Osteoblast (primary cell): ENCODE results near the gene MOGAT3. TPM values are rescaled to one million over a fixed set of nuclear protein-coding genes. Genes with fewer than 3 reads are reported as not detected.

ENCODE experiments used
- DNase-seq: peaks from one replicate; pipeline ENCODE4 v3.0.0; 2011; ENCODE audit warnings: low spot score, mixed read lengths; ENCODE audit not compliant: insufficient read length; ENCODE audit errors: missing footprints
- H2AFZ ChIP-seq: 2 replicates; pipeline ENCODE4 v1.6.0; 2011; ENCODE audit warnings: mild to moderate bottlenecking, low read length
- H3K27ac ChIP-seq: 2 replicates; pipeline ENCODE4 v1.5.1; 2011; ENCODE audit warnings: mild to moderate bottlenecking, low read depth, low read length, moderate library complexity
- H3K27me3 ChIP-seq: 2 replicates; pipeline ENCODE4 v1.6.0; 2012; ENCODE audit warnings: mild to moderate bottlenecking, control low read depth, inconsistent platforms, low read length, moderate library complexity; ENCODE audit not compliant: insufficient read depth
- H3K36me3 ChIP-seq: 2 replicates; pipeline ENCODE4 v1.5.1; 2011; ENCODE audit warnings: mild to moderate bottlenecking, low read length, control low read depth, moderate library complexity; ENCODE audit not compliant: insufficient read depth
- H3K4me1 ChIP-seq: 2 replicates; pipeline ENCODE4 v1.5.1; 2011; ENCODE audit warnings: mild to moderate bottlenecking, low read length, control low read depth, moderate library complexity; ENCODE audit not compliant: insufficient read depth
- H3K4me2 ChIP-seq: 2 replicates; pipeline ENCODE4 v1.6.0; 2011; ENCODE audit warnings: mild to moderate bottlenecking, low read length; ENCODE audit not compliant: insufficient read depth
- H3K4me3 ChIP-seq: fragments of 200-600 bp; sonication (generic); 3 replicates; pipeline ENCODE4 v1.5.1; 2012; ENCODE audit warnings: mild to moderate bottlenecking, low read length, inconsistent platforms; ENCODE audit not compliant: insufficient read depth
- H3K79me2 ChIP-seq: 2 replicates; pipeline ENCODE4 v1.6.0; 2012; ENCODE audit warnings: mild to moderate bottlenecking, low read length, control low read depth, inconsistent platforms; ENCODE audit not compliant: insufficient read depth
- H3K9me3 ChIP-seq: 2 replicates; pipeline ENCODE4 v1.5.1; 2011; ENCODE audit warnings: low read depth, low read length, control low read depth
- H4K20me1 ChIP-seq: 2 replicates; pipeline ENCODE4 v1.6.0; 2012; ENCODE audit warnings: mild to moderate bottlenecking, low read length, control low read depth; ENCODE audit not compliant: insufficient read depth
- CTCF ChIP-seq: IDR thresholded peaks from 2 replicates; pipeline ENCODE4 v1.5.1; 2011; ENCODE audit warnings: mild to moderate bottlenecking, low read depth, low read length, moderate library complexity; ENCODE audit errors: extremely low read depth
- total RNA-seq: library from RNA; depleted of rRNA; stranded (reverse); fragments of >200 nt; gene quantifications from 2 replicates; pipeline ENCODE4 v1.2.3, GENCODE V29; 2012

Gene MOGAT3
- total RNA-seq, 1 donor = not detected

GRCh38 chr7:101159696-101160674, 40.9 kb downstream of the MOGAT3 start:
- no peak for TF ChIP-seq CTCF
- peak; percentile 97 for DNase-seq
- Histone ChIP-seq H4K20me1 (peaks cover 43% of the 10 kb centered on the region), H3K4me1 (peaks cover 20% of the 10 kb centered on the region), H3K79me2 (peaks cover 20% of the 10 kb centered on the region), H3K4me3 (no peak overlapping the region), H3K36me3 (peaks cover 36% of the 10 kb centered on the region), H2AFZ (no peak overlapping the region), H3K27me3 (peaks cover 17% of the 10 kb centered on the region), H3K27ac (no peak overlapping the region), H3K9me3 (no peaks in the 10 kb centered on the region), H3K4me2 (no peak overlapping the region)

DNA sequence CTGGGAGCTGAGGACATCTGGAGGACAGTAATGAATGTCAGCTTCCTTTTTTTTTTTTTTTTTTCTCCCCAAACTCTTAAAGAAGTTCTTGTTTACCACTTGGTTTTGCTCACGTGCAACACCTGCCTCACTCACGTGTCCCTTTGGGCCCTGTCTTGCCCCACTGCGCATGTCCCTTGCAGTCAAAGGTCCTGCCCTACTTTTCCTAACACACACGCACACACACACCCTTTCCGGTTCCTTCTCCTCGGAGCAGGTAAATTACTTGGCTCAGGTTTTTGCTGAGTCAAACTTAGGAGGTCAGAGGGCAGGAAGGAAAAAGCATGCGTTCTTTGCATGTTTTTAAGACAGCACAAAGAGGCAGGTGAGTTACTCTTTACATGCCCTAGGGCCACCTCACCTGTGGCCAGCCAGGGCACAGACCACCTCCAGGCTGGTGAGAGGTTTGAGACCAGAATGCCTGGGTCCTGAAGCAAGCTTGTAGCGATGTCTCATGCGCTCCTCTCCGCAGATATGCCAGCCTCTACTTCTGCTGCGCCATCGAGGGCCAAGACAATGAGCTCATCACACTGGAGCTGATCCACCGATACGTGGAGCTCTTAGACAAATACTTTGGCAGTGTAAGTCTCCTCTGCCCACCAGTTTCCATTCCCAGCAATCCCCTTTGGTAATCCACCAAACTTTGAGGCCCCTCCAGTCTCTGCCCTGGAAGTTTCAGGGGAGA, 43.8 kb downstream of the MOGAT3 start:
- no peaks in the 10 kb centered on the region for H3K9me3 ChIP-seq
- H3K27ac ChIP-seq = no peak overlapping the region
- no peak overlapping the region for H2AFZ ChIP-seq
- peak; percentile 49 for DNase-seq
- no peak overlapping the region for H3K4me2 ChIP-seq
- no peak for TF ChIP-seq CTCF
- H3K4me1 ChIP-seq = peaks cover 20% of the 10 kb centered on the region
- H4K20me1 ChIP-seq = peaks cover 24% of the 10 kb centered on the region
- H3K4me3 ChIP-seq = no peak overlapping the region
- peaks cover 27% of the 10 kb centered on the region for H3K79me2 ChIP-seq
- peaks cover 3% of the 10 kb centered on the region for H3K27me3 ChIP-seq
- peaks cover 32% of the 10 kb centered on the region for H3K36me3 ChIP-seq

- Histone ChIP-seq H3K36me3 (peaks cover 26% of the 10 kb centered on the region), H3K4me2 (no peak overlapping the region), H3K27me3 (peaks cover 3% of the 10 kb centered on the region), H2AFZ (no peak overlapping the region), H3K79me2 (peaks cover 27% of the 10 kb centered on the region), H3K4me3 (no peak overlapping the region), H3K27ac (no peak overlapping the region), H4K20me1 (peaks cover 20% of the 10 kb centered on the region), H3K4me1 (peaks cover 20% of the 10 kb centered on the region), H3K9me3 (no peaks in the 10 kb centered on the region)
- peak; percentile 35 for DNase-seq
- TF ChIP-seq CTCF = peak; percentile 28
Measured at GRCh38 chr7:101156277-101156676, 44.6 kb downstream of the MOGAT3 start.

DNA sequence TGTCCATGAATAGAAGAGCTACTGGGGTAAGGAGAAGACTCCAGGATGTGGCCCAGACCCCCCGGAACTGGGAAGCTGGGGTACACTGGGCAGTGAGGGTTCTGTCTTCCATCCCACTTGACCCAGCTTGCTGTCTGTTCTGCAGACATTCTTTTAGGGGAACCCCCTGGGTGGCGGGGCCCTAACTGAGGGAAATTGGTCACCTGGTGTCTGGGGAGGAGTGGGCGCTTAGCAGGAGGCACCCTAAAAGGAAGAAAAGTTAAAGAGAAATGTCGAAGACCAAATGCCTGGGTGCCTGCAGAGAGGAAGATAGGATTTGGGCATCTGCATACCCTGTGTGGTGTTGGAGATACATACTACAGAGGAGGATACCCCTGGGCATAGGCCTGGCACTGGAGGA, 45.5 kb downstream of the MOGAT3 start:
- Histone ChIP-seq H3K4me1 (peaks cover 20% of the 10 kb centered on the region), H2AFZ (peak overlapping the region; percentile 59), H3K4me3 (peak overlapping the region; percentile 88), H4K20me1 (peaks cover 13% of the 10 kb centered on the region), H3K27ac (peak overlapping the region; percentile 19), H3K79me2 (peaks cover 27% of the 10 kb centered on the region), H3K36me3 (peaks cover 26% of the 10 kb centered on the region), H3K4me2 (peak overlapping the region; percentile 93), H3K27me3 (peaks cover 3% of the 10 kb centered on the region), H3K9me3 (no peaks in the 10 kb centered on the region)
- DNase-seq = peak; percentile 57
- TF ChIP-seq CTCF = no peak
